ENCODE data around the gene AURKAIP1.
A peak's percentile ranks its signal among the peaks of the same experiment; 100 is the strongest.
"Not testable (repeated sequence)": the region's sequence is repeated elsewhere in the genome, so short reads cannot be mapped to it uniquely, and the experiment has no call there.

Gene AURKAIP1

DNA sequence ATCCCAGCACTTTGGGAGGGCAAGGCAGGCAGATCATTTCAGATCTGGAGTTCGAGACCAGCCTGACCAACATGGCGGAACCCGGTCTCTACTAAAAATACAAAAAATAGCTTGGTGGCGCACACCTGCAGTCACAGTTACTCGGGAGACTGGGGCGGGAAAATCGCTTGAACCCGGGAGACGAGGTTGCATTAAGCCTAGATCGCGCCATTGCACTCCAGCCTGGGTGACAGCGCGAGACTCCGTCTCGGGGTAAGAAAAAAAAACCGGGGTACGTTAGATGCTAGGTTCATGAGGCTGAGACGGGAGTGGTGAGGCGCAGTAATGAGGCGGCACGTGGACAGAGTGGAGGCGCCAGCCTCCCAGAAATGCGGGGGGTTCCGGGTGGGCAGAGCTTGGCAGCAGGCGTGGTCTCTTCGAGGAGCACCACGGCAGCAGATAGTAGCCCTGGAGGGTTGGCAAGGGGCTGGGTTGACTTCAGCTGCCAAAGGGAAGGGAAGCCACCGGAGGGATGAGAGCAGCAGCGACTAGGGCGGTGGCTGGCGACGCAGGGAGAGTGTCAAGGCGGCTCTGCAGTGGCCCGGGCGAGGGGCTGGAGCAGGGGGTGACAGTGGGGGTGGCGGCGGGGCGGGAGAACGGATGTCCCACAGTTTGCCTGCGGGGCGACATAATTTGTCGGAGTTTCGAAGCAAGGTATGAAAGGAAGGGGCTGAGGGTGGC is 31.3 kb upstream of the AURKAIP1 start:
- DNase-seq (ENCODE audit: low spot score), result no peak

DNA sequence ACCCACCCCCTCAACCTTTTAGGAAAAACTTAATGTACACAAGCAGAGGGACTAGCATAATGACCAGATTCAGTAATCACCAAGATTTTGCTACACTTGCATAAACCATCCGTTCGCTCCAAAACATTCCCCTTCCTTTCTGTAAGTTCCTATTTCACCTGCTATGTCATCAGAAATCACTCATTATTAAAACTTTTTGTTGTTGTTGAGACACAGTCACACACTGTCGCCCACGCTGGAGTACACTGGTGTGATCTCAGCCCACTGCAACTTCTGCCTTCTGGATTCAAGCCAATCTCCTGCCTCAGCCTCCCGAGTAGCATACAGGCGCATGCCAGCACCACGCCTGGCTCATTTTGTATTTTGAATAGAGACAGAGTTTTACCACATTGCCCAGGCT is 28.6 kb upstream of the AURKAIP1 start:
- no peak for DNase-seq (ENCODE audit: low spot score)

DNA sequence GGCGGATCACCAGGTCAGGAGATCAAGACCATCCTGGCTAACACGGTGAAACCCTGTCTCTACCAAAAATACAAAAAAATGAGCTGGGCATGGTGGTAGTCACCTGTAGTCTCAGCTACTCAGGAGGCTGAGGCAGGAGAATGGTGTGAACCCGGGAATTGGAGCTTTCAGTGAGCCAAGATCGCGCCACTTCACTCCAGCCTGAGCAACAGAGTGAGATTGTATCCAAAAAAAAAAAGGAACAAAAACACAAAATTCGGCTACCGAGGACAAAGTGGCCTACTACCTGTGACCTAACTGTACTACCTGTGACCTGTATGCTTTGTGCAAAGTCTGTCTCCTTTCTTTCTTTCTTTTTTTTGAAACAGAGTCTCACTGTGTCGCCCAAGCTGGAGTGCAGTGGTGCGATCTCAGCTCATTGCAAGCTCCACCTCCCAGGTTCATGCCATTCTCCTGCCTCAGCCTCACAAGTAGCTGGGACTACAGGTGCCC is 27.9 kb upstream of the AURKAIP1 start:
- not testable (repeated sequence) for DNase-seq (ENCODE audit: low spot score)

DNA sequence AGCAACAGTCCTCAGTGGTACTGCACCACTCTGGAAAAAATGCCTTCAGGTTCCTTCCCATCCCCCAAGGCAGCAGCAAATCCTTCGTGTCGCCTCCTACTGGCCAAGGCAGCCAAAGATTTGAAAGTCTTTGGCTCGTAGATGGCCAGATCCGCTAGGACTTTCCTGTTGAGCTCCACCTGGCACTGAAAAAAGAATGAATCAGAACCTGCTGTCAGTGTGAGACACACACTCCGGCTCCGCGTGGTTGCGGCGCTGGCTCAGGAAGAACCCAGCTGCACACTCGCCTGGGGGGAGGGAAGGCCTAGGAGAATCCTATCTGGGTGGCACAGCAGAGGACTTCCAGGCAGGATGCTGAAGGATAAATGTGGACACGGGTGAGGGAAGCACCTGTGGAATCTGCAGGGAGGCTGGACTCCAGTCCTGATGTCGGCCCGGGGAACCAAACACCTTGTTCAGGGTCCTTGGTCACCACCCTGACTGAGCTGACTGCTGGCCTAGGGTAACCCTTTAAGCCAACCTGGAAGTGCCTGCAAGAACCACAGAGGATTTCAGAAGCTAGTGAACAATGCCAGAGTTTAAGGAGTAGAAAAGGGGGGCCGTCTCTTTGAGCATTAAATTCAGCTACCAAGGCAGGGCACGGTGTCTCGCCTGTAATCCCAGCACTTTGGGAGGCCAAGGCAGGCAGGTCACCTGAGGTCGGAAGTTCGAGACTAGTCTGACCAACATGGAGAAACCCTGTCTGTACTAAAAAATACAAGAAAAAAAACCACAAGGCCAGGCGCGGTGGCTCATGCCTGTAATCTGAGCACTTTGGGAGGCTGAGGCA is 27.3 kb upstream of the AURKAIP1 start:
- no peak for DNase-seq (ENCODE audit: low spot score)

DNA sequence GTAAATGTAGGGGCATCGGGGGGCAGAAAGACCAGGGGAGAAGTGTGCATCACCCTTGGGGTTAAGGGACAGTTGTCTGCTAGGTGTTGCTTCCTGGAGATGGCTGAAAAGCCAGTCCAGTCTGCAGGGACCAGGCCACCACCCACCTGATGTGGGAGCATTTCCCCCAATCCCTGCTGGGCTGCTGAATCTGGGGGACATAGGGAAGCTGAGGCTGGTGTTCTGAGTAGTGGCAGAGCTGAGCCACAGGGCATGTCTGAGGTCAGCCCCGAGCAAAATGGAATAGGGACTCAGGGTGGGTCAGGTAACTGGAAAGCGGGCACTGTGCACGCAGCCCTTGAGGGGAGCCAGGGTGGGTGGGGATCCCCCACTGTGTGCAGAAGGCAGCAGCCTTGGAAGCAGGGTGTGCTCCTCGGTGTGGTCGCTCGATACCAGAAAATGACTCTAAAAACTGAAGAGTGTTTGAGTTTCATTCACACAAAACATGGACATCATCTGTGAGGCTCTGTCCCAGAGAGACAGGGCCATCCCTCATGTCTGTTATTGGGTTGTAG is 26.5 kb upstream of the AURKAIP1 start:
- no peak for DNase-seq (ENCODE audit: low spot score)

DNA sequence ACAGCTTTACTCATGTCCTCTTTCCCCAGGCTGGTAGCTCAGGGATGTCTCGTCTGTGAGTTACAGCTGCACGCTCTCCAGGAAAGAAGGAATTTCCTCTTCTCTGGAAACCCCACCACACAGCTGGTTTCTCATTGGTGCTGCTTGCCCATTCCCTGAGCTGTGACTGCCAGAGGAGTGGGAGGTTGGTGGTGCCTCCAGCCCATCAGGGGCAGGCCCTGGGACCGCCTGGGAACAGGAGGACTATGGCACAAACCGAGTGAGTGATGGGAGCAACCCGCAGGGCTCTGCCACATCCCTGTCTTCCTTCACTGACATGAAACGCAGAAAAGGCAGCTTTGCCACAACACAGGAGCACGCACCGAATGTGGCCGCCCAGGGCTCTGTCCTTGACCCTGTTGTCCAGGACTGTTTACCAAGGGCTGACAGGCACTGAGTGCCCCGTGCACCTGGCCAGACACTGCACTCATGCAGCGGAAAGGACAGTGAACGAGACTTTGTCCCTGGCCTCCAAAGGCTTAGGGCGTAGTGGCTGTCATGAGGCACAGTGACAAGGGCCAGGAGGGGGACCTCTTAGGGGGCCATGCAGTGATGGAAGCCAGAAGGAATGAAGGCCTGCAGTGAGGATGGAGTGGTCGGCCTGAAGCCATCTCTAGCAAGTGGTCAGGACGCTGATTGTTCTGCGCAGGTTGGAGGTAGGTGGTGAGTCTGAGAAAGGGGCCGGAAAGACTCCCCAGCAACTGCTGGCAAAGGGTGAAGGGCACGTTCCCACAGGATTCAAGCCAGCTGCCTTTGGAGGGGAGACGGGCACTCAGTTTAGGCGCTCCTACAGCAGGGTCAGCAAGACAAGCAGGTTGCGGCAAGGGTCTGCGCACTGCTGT is 25.8 kb upstream of the AURKAIP1 start:
- no peak for DNase-seq (ENCODE audit: low spot score)

DNA sequence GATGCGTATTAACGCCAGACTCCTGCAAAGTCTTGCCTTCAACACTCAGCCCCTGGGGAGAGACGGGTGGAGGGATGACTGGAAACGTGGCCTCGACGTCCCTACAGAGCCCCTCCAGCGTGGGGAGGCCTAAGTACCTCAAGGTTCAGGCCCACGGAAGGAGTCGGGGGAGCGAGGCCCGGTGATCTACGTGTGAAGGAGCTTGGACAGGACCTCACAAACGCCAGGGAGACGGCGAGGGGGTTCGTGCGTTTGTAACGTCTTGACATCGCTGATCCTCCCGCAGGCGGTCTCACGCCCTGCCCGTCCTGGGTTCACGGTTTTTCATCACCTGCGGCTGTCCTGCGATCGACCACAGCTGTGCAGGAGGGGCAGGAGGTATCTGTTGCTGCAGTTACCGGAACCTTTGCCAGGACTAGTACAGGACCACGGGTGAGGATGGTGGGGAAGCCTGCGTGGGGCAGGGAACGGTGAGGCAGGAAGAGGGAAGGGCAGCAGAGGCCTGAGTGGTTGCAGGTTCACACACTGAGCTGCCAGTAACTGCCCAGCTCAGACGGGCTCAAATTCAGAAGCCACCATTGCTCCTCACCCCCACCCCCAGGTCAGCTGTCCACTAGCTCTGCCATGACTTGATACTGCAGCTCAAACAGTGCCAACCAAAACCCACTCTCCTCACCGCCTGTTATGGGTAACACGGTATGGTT is 25.0 kb upstream of the AURKAIP1 start:
- no peak for DNase-seq (ENCODE audit: low spot score)

DNA sequence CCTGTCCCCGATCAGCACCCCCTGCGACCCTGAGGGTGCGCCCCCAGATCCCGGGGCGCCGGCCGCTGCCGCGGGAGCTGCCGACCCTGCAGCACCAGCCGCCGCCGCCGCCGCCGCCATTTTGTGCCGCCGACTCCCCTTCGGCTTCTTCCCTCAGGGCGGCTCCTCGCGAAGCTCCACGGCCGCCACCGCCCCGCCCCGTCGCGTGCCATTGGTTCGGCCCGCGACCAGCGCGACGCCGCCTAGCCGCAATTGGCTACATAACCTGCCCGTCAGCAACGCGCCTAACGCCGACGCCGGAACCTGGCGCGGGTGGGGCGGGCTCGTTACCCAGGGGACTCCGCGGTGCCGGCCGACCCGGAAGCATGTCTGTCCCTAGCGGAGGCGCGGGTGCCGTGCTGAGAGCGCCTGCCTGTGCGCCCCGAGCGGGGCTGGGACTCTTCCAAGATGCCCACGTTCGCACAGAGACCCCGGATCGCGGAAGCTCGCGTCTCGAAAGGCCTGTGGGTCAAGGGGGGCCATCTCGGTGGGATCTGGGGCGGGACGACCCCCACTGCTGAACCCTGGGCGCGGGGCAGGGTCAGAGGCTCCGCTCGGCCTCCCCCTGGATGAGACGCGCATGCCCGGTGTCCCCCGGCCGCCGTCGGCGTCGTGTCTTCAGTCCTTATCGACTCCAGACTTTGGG is 24.3 kb upstream of the AURKAIP1 start, which contains the start of gene CCNL2:
Gene CCNL2, minus strand, starts transcription at position 149 of the 685 bp plus-strand sequence. Its CDS starts 29 bp downstream, at position 120.
- peak; percentile 94 for DNase-seq (ENCODE audit: low spot score)

DNA sequence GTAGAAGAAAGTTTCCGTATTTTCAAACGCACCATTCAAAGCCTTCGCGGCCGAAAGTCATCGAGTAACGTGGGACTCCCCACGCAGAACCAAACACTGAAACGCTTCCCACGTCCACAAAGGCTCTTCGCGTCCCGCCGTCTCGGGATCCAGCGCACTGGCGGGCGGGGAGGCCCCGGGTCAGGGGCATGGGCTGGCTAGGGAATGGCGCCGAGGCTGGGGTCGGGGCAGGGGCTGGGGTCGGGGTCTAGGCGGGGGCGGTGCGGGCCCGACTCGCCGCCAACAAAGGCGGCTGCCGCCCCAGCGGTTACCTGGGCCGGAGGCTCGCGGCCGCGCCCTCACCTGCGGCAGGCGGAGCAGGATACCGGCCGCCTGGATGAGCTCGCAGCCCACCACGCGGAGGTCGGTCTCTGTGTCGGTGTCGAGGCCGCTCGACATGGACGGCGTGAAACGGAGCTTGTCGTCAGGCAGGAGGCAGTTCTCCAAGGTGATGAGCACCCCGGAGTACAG is 23.7 kb upstream of the AURKAIP1 start:
- no peak for DNase-seq (ENCODE audit: low spot score)

DNA sequence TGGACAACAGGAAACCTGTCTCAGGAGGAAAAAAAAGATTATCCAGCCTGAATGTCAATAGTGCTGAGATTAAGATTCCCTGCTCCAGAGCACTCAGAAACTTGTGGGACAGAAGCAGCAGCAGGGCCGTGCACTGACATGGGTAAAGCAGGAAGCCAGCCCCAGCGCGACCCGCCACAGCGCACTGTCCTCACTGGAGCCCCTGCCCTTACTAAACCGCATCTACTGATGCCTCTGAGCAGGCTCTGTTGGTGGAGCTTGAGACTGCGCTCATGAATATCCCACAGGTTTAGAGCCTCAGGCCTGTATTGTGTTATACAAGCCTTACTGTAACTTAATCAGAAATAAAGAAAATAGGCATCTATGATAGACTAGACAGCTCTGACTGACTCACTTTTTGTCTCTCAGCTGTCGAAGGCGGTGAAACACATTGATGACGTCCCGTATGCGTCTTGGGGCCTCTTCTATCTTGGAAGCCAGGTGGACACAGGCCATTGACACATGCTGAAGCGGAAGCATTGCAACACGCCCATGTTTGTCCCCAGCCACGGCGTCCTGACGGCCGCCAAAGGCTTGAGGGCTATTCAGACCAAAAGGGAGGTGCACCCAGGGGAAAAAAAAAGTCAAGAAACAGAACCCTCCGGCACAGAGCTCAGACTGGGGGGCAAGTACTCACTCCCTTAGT is 23.0 kb upstream of the AURKAIP1 start:
- DNase-seq (ENCODE audit: low spot score), result no peak

DNA sequence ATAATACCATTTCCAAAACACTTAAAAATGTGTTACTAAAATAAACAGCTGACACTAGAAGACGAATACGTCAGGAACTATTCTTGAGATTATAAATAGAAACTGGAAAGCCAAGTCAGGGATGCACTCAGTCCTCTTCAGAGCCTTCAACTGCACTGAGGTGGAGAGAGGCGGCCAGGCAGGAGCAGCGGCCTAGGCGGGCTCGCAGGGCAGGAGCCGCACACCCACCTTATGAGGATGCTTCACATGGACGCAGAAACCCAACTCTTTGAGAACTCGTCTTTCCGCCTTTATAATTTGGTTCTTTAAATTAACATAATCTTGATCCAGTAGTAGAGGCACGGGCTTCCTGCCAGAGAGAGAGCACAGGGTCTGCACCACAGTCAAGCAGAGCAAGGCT is 20.2 kb upstream of the AURKAIP1 start:
- no peak for DNase-seq (ENCODE audit: low spot score)

DNA sequence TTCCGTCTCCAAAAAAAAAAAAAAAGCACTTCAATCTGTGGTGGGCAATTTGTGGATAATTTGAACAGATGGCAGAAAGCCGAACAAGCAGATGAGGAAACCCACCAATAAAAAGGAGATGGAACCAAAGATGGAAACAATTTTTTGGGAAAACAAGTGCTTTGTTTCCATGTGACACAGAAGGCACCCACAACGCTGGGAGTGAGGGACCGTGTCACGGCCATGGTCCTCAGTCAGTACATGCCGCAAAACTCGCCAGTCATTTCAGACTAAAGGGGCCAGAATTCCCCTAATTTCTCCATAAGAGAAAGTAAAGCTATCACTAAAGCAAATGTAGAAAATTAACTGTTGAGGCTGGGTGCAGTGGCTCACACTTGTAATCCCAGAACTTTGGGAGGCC is 19.1 kb upstream of the AURKAIP1 start:
- no peak for DNase-seq (ENCODE audit: low spot score)

DNA sequence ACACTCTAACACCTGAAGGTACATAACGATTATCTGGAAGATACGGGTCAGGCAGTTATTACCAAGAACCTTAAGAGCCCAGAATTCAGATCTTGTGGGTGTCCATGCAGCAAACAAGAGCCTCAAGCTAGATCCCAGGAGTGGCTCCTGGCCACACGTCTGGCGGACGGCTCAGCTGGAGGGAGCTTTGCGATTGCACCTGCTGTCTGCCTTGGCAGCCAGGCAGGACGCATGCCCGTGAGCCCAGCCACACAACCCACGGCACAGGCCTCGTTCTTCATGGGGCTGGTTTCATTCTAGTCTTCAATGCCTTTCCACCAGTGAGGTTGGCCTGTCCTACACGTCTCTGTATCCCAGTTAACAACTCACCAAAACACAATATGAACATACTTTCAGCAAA is 18.4 kb upstream of the AURKAIP1 start:
- DNase-seq (ENCODE audit: low spot score), result no peak

DNA sequence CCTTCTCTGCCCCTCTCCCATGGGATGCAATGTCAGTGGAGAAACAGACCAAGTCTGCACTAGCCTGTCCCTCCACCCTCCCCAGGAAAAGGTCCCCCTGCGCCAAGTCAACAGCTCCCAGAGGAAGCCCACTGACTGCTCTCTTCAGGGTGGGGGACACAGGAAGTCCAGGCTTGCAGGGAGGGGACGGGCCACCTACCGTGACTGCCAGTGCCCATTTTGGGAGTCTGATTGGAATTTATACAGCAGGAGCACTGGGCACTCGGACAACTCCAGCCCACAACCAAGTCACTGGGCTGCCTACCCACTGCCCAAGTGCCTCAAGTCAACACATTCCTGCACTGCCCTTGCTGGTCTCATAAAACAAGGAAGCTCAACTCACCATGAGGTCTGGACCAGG is 18.0 kb upstream of the AURKAIP1 start:
- no peak for DNase-seq (ENCODE audit: low spot score)

DNA sequence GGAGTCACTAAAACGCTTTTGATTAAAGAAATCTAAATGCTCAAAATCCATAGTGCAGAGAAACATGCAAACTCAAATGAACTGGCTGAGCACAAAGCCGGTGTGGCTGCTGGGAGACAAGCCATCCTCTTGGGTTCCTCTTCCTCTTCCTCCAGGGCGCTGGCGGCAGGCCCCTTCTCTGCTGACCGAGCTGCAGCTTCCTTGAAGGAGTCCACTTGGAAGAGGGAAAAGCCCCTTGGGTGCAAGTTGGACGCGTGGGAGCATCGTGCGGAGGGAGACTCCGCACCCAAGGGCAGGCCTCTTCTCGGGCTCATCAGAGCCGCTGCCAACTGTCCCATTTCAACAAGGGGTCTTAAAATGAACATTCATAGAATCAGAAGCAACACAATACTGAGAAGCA is 16.2 kb upstream of the AURKAIP1 start:
- no peak for DNase-seq (ENCODE audit: low spot score)

DNA sequence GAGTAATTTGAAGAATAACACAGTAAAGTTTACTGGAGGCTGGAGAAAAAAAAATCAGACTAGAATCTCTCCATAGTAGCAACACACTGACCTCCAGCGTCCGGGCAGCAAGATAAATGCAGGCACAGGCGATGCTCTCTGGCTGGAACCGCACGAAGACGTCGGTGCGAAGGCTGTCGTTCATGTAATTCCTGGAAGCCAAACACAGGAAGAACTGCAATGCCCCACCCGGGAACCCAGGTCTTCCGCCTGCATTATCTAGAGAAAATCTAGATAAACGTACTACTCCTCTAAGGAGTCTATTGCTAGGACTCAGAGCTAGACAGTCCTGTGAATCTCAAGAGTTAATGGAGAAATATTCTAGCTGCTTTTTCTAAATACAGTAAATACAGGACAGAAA is 15.7 kb upstream of the AURKAIP1 start:
- DNase-seq (ENCODE audit: low spot score), result no peak

DNA sequence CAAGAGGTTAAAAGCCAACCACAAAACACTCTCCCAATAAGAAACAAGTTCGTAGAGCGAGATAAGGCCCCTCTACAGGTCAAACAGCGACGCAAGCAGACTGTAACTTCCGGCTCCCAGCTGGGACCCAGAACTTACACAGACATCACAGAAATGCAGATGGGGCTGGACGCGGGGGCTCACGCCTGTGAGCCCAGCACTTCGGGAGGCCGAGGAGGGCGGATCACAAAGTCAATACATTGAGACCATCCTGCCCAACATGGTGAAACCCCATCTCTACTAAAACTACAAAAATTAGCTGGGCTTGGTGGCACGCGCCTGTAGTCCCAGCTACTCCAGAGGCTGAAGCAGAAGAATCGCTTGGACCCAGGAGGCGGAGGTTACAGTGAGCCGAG is 13.1 kb upstream of the AURKAIP1 start:
- no peak for DNase-seq (ENCODE audit: low spot score)

DNA sequence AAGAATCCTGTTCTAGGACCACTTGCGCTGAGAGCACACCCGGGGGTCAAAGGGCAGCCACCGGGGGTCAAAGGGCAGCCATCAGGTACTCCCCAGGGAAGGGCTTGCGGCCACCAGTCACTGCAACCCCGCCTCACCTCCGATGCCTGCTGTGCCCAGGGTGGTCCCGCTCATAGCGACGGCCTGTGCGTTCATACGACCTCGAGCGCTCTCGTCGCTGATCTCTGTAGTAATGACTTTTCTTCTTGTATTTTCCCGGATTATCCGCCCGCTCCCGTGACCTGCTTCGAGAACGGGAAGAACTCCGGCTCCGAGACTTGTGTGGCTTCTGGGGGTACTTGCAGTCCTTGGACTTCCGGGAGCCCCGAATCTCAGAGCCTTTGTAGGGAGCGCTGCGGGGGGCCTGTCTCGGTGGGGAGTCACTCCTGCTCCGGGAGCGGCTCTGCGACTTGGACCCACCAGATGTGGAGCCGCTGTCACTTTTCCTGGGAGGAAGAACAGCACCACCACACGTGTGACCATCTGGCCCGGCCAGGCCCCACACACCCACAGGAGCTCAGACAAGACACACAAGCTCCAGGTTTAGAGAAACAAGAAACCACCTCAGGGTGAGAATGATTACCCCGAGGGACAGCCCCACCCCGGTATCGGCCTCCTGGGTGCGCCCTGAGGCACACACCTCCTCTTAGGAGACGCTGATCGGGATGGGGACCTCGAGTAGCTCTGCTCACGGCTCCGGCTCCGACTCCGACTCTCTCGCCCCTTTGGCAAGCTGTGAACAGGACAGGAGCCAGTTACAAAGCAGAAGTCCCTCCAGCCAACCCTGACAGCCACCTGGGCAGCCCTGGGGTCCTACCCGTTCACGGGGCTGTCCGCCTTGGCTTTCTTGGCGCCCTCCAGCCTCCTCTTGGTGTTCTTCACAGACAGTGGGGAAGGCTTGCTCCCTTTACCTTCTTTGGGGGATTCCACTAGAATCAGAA is 12.4 kb upstream of the AURKAIP1 start:
- DNase-seq (ENCODE audit: low spot score), result no peak

DNA sequence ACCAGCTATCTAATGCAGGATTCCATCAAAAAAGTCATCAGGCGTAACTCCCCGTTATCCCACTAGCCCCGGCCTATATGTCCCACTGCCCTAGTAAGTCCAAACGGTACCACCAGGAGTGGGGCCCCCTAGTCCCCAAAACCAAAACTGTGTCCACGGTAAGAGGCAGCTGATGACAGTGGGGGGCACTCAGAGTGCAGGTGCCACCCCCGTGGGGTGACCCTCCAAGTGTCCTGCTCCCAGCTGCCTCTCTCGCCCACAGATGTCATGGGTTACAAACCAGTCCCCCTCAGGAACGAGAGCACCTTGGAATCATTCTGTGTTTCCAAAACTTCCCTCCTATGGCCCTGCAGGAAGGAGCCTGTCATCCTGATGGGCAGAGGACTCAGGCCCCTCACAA is 10.9 kb upstream of the AURKAIP1 start:
- DNase-seq (ENCODE audit: low spot score), result no peak

All from pons (tissue), 1 donor.